H4 (cell line): ENCODE measurements around the gene RUFY3. TPM values are rescaled to one million over a fixed set of nuclear protein-coding genes. Genes with fewer than 3 reads are reported as not detected.
"Not testable (repeated sequence)": the region's sequence is repeated elsewhere in the genome, so short reads cannot be mapped to it uniquely, and the experiment has no call there.

Source experiments
- DNase-seq: peaks from one replicate; pipeline ENCODE4 v3.0.0-alpha.2; 2015; ENCODE audit warnings: low spot score
- total RNA-seq: library from RNA; depleted of rRNA; stranded (reverse); fragments of >200 nt; shearing (Covaris generic); gene quantifications from 2 replicates; pipeline ENCODE4 v1.2.3, GENCODE V29; 2014

Gene RUFY3
- total RNA-seq, 1 experiment from 2014 or later = 15.5 TPM

- DNase-seq = no peak
These were observed 61.3 kb downstream of the RUFY3 start for GRCh38 chr4:70783096-70783495.

- DNase-seq = no peak
These were observed 65.7 kb downstream of the RUFY3 start for GRCh38 chr4:70787496-70787895.

- no peak for DNase-seq
These were observed 67.0 kb downstream of the RUFY3 start for GRCh38 chr4:70788733-70789132.

GRCh38 chr4:70793626-70794025 lies 71.9 kb downstream of the RUFY3 start:
- DNase-seq = no peak

GRCh38 chr4:70801265-70801809 lies 79.6 kb downstream of the RUFY3 start:
- no peak for DNase-seq

GRCh38 chr4:70802928-70803580 lies 81.3 kb downstream of the RUFY3 start:
- no peak for DNase-seq

- no peak for DNase-seq
These were observed 86.4 kb downstream of the RUFY3 start for GRCh38 chr4:70808151-70808550.

- DNase-seq = no peak
These were observed 93.6 kb downstream of the RUFY3 start for GRCh38 chr4:70815370-70815769.

- no peak for DNase-seq
These were observed 95.1 kb downstream of the RUFY3 start for GRCh38 chr4:70816894-70817293.

- no peak for DNase-seq
These were observed 96.5 kb downstream of the RUFY3 start for GRCh38 chr4:70818173-70818855.

- no peak for DNase-seq
These were observed 97.2 kb downstream of the RUFY3 start for GRCh38 chr4:70818921-70819320.

- no peak for DNase-seq
These were observed 107.3 kb downstream of the RUFY3 start for GRCh38 chr4:70829015-70829414.

- no peak for DNase-seq
These were observed 107.7 kb downstream of the RUFY3 start for GRCh38 chr4:70829492-70829891.

GRCh38 chr4:70830054-70830453 lies 108.3 kb downstream of the RUFY3 start:
- no peak for DNase-seq

GRCh38 chr4:70831293-70831692 lies 109.5 kb downstream of the RUFY3 start:
- no peak for DNase-seq

GRCh38 chr4:70833675-70834074 lies 111.9 kb downstream of the RUFY3 start:
- DNase-seq = no peak

- DNase-seq = no peak
These were observed 114.3 kb downstream of the RUFY3 start for GRCh38 chr4:70836081-70836480.

GRCh38 chr4:70838204-70838603 lies 116.4 kb downstream of the RUFY3 start:
- DNase-seq = no peak

- DNase-seq = peak; percentile 17
These were observed 117.2 kb downstream of the RUFY3 start for GRCh38 chr4:70838666-70839588.

- DNase-seq = peak; percentile 83
These were observed 117.9 kb downstream of the RUFY3 start, which contains the start of gene GRSF1 for GRCh38 chr4:70839589-70840093. TSS of gene GRSF1 (minus strand) at chr4:70839890. CDS start at chr4:70839827, 63 bp downstream.

- peak; percentile 67 for DNase-seq
These were observed 118.4 kb downstream of the RUFY3 start for GRCh38 chr4:70840137-70840536.

- DNase-seq = not testable (repeated sequence)
These were observed 118.9 kb downstream of the RUFY3 start for GRCh38 chr4:70840631-70841030.
